ENCODE data around the gene RPL15. TPM values are rescaled to one million over a fixed set of nuclear protein-coding genes. Genes with fewer than 3 reads are reported as not detected.

The RPL15 gene
- total and polyA plus RNA-seq, 2 of the 8 experiments (the other 6 are each of a cell fraction or from before 2014, with no cell fraction given) = 2,819 to 6,473 TPM

DNA sequence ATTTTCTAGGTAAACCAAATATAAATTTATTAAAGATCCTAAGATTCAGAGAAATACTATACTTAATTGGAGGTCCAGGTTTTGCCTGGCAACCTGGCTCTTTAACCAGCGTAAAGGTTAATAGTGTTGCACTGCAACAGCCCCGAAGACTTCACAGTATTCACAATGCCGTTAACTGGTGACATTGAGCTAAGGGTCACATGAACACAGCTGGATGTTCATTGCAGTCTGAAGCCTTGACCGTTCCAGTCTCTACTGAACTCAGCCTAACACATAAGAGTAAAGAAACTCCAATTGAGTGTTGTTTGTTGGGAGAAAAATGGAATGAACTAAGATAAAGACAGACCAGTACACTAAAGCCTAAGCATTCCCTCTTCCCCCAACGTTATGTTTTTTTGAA, 27.0 kb upstream of the RPL15 start:
- Histone ChIP-seq H3K4me1 (replicated peaks in 1 of 4; ENCODE audit: control insufficient read depth in 3 of 4, insufficient read depth in 4 of 4, low read length in 3 of 4) (peaks cover 0 to 7% (median 1%) of the 10 kb centered on the region in 4 experiments; a peak in 3 of 7 replicates), H2AFZ (ENCODE audit: low read length) (no peak overlapping the region), H3K4me2 (ENCODE audit: insufficient read depth in 1 of 2, low read depth in 2 of 2, low read length in 2 of 2) (no peak overlapping the region), H3K23ac (ENCODE audit: insufficient read length) (no peak overlapping the region), H3K18ac (ENCODE audit: extremely low read depth, low read length) (no peak overlapping the region), H3K14ac (ENCODE audit: insufficient read length) (no peak overlapping the region), H4K91ac (replicated peaks; ENCODE audit: insufficient read length, low read length) (no peak overlapping the region), H3K9me3 (ENCODE audit: insufficient read depth in 2 of 2, low read depth in 1 of 2, low read length in 1 of 2) (no peaks in the 10 kb centered on the region), H2BK5ac (ENCODE audit: low read depth, low read length) (no peak overlapping the region; the same call in 1 of the 2 replicates), H4K8ac (ENCODE audit: extremely low read depth, insufficient read depth, low read length) (no peak overlapping the region), H3K36me3 (ENCODE audit: control insufficient read depth in 2 of 4, insufficient read depth in 4 of 4, low read length in 3 of 4) (peaks cover 0 to 19% (median 11%) of the 10 kb centered on the region in 4 experiments; a peak in 4 of 8 replicates), H3K9ac (replicated peaks in 1 of 4; ENCODE audit: extremely low read depth in 1 of 4, low read depth in 3 of 4, low read length in 3 of 4) (no peak overlapping the region), H2AK5ac (ENCODE audit: low read depth, low read length) (no peak overlapping the region), H3K27me3 (replicated peaks in 1 of 4; ENCODE audit: control insufficient read depth in 3 of 4, extremely low read depth in 1 of 4, insufficient read depth in 3 of 4, low read length in 3 of 4) (no peaks in the 10 kb centered on the region), H3K79me2 (ENCODE audit: control insufficient read depth in 1 of 2, insufficient read depth in 2 of 2, low read length in 2 of 2) (peaks cover 0 to 9% of the 10 kb centered on the region in 2 experiments; a peak in 1 of 4 replicates), H4K20me1 (replicated peaks in 1 of 2; ENCODE audit: control insufficient read depth in 1 of 2, insufficient read depth in 2 of 2, low read length in 2 of 2) (peaks cover 7 to 10% of the 10 kb centered on the region in 2 experiments), H3K4ac (replicated peaks; ENCODE audit: insufficient read length, low read depth, low read length) (no peak overlapping the region), H3K23me2 (ENCODE audit: low read depth, low read length) (no peaks in the 10 kb centered on the region), H2BK12ac (ENCODE audit: low read depth, low read length) (no peak overlapping the region), H2BK120ac (replicated peaks; ENCODE audit: low read depth, low read length) (no peak overlapping the region), H4K5ac (ENCODE audit: insufficient read length, low read depth, low read length) (no peak overlapping the region), H2BK20ac (ENCODE audit: low read length) (no peak overlapping the region), H3K4me3 (ENCODE audit: extremely low read depth in 1 of 4, insufficient read depth in 2 of 4, low read depth in 3 of 4, low read length in 4 of 4) (no peak overlapping the region), H2BK15ac (ENCODE audit: low read length) (no peak overlapping the region), H3K27ac (ENCODE audit: low read depth, low read length) (no peak overlapping the region), H3K79me1 (ENCODE audit: low read depth, low read length) (peaks cover 2% of the 10 kb centered on the region; the same call in 1 of the 2 replicates), H3K56ac (replicated peaks; ENCODE audit: insufficient read length, low read depth, low read length) (no peak overlapping the region)
- POLR2A ChIA-PET (ENCODE audit: partially characterized antibody) = interaction anchor here (2.3 to 9.0 kb wide), 2 partner anchors 29 to 54 kb away, joined by 7 to 143 read pairs; partner anchors contain the start of genes NKIRAS1 and RPL15
- no peak for FAIRE-seq
- no peak for DNase-seq (ENCODE audit: low read depth in 1 of 2, low spot score in 2 of 2)
- TF ChIP-seq SP2 (IDR thresholded peaks at IDR 0.05; ENCODE audit: low read length) (no peak), TEAD4 (IDR thresholded peaks at IDR 0.05; ENCODE audit: low read depth, low read length) (no peak), TBP (IDR thresholded peaks at IDR 0.05; ENCODE audit: low read depth, low read length) (no peak), SUZ12 (IDR thresholded peaks at IDR 0.05; ENCODE audit: low read length) (no peak)
- TF ChIP-seq, protein P1, sequence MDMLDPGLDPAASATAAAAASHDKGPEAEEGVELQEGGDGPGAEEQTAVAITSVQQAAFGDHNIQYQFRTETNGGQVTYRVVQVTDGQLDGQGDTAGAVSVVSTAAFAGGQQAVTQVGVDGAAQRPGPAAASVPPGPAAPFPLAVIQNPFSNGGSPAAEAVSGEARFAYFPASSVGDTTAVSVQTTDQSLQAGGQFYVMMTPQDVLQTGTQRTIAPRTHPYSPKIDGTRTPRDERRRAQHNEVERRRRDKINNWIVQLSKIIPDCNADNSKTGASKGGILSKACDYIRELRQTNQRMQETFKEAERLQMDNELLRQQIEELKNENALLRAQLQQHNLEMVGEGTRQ (IDR thresholded peaks at IDR 0.05; ENCODE audit: low read length) = no peak
- CTCF ChIA-PET (ENCODE audit: partially characterized antibody) = interaction anchor here (0.5 to 4.0 kb wide), 15 partner anchors 9 to 589 kb away, joined by 3 to 24 read pairs (median 4); no protein-coding TSS in a partner anchor
- 94% methylated on average over 5 of the region's 5 CpGs; no CpG with 5 or more reads in 1 of the 2 experiments for WGBS, 2 experiments (ENCODE audit: extremely low coverage in 1 of 2, insufficient coverage in 1 of 2, insufficient read length in 1 of 2, insufficient replicate concordance in 2 of 2, low coverage in 1 of 2, low lambda C conversion rate in 2 of 2, missing lambda C conversion rate in 1 of 2)

Measured in H1 (cell line).